ENCODE measurements around the gene CDSN.

- no peak for TF ChIP-seq CTCF (IDR thresholded peaks at IDR 0.05; ENCODE audit: low read depth, low read length)
- TF ChIP-seq EZH2phosphoT487 (IDR thresholded peaks at IDR 0.05; ENCODE audit: low read depth), result no peak
These were observed 6.2 kb downstream of the CDSN start for GRCh38 chr6:31113861-31114540.

Measured in OCI-LY3 (cell line).